Measurements from ENCODE around the gene GINS2.

- TF ChIP-seq CTCF (IDR thresholded peaks at IDR 0.05), result no peak
- no peak for TF ChIP-seq ESRRA (CRISPR knock-in tag; IDR thresholded peaks at IDR 0.05; ENCODE audit: borderline replicate concordance)
- TF ChIP-seq HMGXB4 (CRISPR knock-in tag; IDR thresholded peaks at IDR 0.05), result no peak
- no peak for TF ChIP-seq STAT6 (CRISPR knock-in tag; conservative IDR thresholded peaks at IDR 0.05; ENCODE audit: low read depth)
- no peak for TF ChIP-seq E2F4 (CRISPR knock-in tag; IDR thresholded peaks at IDR 0.05; ENCODE audit: borderline replicate concordance, low read depth)
- no peak for TF ChIP-seq CREB1 (CRISPR knock-in tag; IDR thresholded peaks at IDR 0.05)
- TF ChIP-seq ERG (CRISPR knock-in tag; IDR thresholded peaks at IDR 0.05), result no peak
- no peak for TF ChIP-seq PREB (CRISPR knock-in tag; IDR thresholded peaks at IDR 0.05; ENCODE audit: borderline replicate concordance)
- no peak for TF ChIP-seq E2F5 (CRISPR knock-in tag; IDR thresholded peaks at IDR 0.05)
- TF ChIP-seq NR1H2 (CRISPR knock-in tag; IDR thresholded peaks at IDR 0.05), result no peak
- TF ChIP-seq ZNF281 (CRISPR knock-in tag; IDR thresholded peaks at IDR 0.05), result no peak
- TF ChIP-seq RELA (CRISPR knock-in tag; IDR thresholded peaks at IDR 0.05; ENCODE audit: borderline replicate concordance), result no peak
- no peak for TF ChIP-seq FOXP4 (CRISPR knock-in tag; IDR thresholded peaks at IDR 0.05)
- TF ChIP-seq USF2 (CRISPR knock-in tag; IDR thresholded peaks at IDR 0.05), result no peak
Observed at GRCh38 chr16:85678821-85679220, 9.9 kb downstream of the GINS2 start.
